GM18868 (cell line): ENCODE data around the gene TMEM165.
A peak's percentile ranks its signal among the peaks of the same experiment; 100 is the strongest.
"Not testable (repeated sequence)": the region's sequence is repeated elsewhere in the genome, so short reads cannot be mapped to it uniquely, and the experiment has no call there.

Experiments used
- ATAC-seq: cut with Tn5 transposase; IDR thresholded peaks from one replicate; pipeline ENCODE4 v1.9.1; 2021; ENCODE audit warnings: mild to moderate bottlenecking, moderate library complexity; ENCODE audit not compliant: unreplicated experiment

Gene TMEM165

GRCh38 chr4:55395529-55396307, at the start of gene TMEM165:
TSS of gene TMEM165 (plus strand) at chr4:55395957. CDS start at chr4:55396190, 233 bp downstream.
- ATAC-seq, result peak; percentile 93

- ATAC-seq, result peak; percentile 91
These were observed 49.5 kb upstream of the TMEM165 start, which contains the start of gene SRD5A3 for GRCh38 chr4:55345980-55346850. TSS of gene SRD5A3 (plus strand) at chr4:55346242. CDS start at chr4:55346337, 95 bp downstream.

- peak; percentile 1 for ATAC-seq
These were observed 48.9 kb upstream of the TMEM165 start for GRCh38 chr4:55346851-55347255.

GRCh38 chr4:55347610-55348228, 48.0 kb upstream of the TMEM165 start:
- peak; percentile 14 for ATAC-seq

- ATAC-seq, result no peak
These were observed 47.3 kb upstream of the TMEM165 start for GRCh38 chr4:55348466-55348865.

- ATAC-seq, result not testable (repeated sequence)
These were observed 44.9 kb upstream of the TMEM165 start for GRCh38 chr4:55350870-55351269.

GRCh38 chr4:55351824-55352223, 43.9 kb upstream of the TMEM165 start:
- no peak for ATAC-seq

- no peak for ATAC-seq
These were observed 43.0 kb upstream of the TMEM165 start for GRCh38 chr4:55352726-55353125.

GRCh38 chr4:55353228-55353747, 42.5 kb upstream of the TMEM165 start:
- ATAC-seq, result not testable (repeated sequence)

GRCh38 chr4:55354648-55355047, 41.1 kb upstream of the TMEM165 start:
- no peak for ATAC-seq

- ATAC-seq, result no peak
These were observed 40.2 kb upstream of the TMEM165 start for GRCh38 chr4:55355555-55355954.

- ATAC-seq, result no peak
These were observed 38.7 kb upstream of the TMEM165 start for GRCh38 chr4:55356991-55357461.

- no peak for ATAC-seq
These were observed 37.5 kb upstream of the TMEM165 start for GRCh38 chr4:55358246-55358645.

GRCh38 chr4:55358668-55359067, 37.1 kb upstream of the TMEM165 start:
- peak; percentile 87 for ATAC-seq

GRCh38 chr4:55359397-55359916, 36.3 kb upstream of the TMEM165 start:
- ATAC-seq, result no peak

GRCh38 chr4:55362938-55363337, 32.8 kb upstream of the TMEM165 start:
- ATAC-seq, result not testable (repeated sequence)

GRCh38 chr4:55363691-55364351, 31.9 kb upstream of the TMEM165 start:
- no peak for ATAC-seq

- no peak for ATAC-seq
These were observed 30.9 kb upstream of the TMEM165 start for GRCh38 chr4:55364691-55365344.

- no peak for ATAC-seq
These were observed 30.4 kb upstream of the TMEM165 start for GRCh38 chr4:55365345-55365728.

GRCh38 chr4:55366621-55367020, 29.1 kb upstream of the TMEM165 start:
- no peak for ATAC-seq
